ENCODE results near the gene PLCH2. TPM values are rescaled to one million over a fixed set of nuclear protein-coding genes. Genes with fewer than 3 reads are reported as not detected.

The PLCH2 gene
- total RNA-seq, 1 experiment from 2014 or later = 0.22 TPM

DNA sequence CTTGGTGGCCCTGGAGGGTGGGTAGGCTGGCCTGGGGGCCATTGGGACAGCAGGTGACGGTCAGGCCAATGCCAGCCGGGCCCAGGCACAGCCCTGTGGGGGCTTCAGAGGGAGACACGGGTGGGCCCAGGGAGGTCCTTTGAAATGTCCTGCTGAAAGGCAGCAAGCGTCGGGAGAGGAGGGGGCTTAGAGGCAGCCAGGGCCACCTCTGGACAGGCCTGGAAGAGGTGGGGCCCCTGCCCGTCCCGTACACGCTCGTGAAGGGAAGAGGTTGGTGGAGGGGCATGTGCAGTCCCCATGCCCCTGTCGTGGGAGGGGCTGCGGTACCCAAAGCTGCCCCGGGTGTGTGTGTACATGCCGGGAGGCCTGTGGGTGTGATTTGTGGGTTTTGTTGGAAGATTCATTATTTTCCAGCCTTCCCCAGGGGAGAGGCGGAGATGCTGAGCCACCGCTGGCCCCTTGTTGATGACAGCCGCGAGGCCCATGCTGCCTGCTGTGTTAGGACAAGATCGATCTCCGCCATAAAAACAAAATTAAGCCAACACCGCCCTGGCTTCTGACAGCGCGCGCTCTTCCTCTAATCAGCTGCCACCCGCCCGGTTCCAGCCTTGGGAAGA is 3.4 kb upstream of the PLCH2 start:
- Histone ChIP-seq H3K9me3 (replicated peaks) (no peaks in the 10 kb centered on the region), H3K27ac (no peak overlapping the region), H3K27me3 (peaks cover 82% of the 10 kb centered on the region), H3K4me3 (no peak overlapping the region), H3K4me1 (no peaks in the 10 kb centered on the region), H3K36me3 (no peaks in the 10 kb centered on the region)
- no peak for DNase-seq

DNA sequence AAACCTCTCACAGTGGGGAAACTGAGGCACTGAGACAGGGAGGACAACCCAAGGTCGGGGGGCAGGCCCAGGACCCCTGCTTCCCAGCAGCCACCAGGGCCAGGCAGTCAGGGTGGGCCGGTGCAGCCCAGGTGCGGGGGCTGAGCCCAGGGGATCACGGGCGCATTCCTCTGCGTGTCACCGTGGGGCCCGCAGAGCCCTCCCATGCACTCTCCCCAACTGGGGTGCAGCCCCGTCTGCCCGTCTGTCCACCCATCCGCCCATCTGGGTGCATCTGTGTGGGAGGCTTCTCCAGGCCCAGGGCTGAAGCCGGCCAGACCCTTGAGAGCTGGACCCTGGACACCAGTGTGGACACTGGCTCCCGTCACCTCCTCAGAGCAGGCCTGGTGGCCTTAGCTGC is 2.9 kb upstream of the PLCH2 start:
- H3K4me1 ChIP-seq = no peaks in the 10 kb centered on the region
- H3K9me3 ChIP-seq (replicated peaks) = no peaks in the 10 kb centered on the region
- H3K36me3 ChIP-seq = no peaks in the 10 kb centered on the region
- no peak for DNase-seq
- no peak overlapping the region for H3K27ac ChIP-seq
- no peak overlapping the region for H3K4me3 ChIP-seq
- peaks cover 82% of the 10 kb centered on the region for H3K27me3 ChIP-seq

GRCh38 chr1:2474104-2474844 is 1.8 kb upstream of the PLCH2 start:
- no peak overlapping the region for H3K27ac ChIP-seq
- DNase-seq = no peak

DNA sequence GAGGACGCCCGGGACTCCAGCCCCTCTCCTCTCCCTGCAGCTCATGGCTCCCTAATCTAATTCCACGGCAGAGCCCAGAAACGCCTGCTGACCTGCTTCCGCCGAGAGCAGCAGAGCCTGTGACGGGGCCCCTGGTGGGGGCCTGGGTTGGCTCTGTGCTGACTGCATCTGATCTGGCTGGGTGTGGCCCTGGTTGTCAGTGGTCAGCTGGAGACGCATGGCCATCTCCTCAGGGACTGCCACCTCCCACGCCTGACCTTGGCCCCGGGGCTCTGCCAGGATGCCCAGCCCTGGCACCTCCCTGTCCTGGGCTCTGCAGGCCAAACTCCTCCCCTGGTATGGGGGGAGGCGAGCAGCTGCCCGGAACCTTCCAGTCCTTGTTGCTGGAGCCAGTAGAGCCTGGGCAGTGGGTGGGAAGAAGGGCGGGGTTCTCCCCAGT is 1.1 kb upstream of the PLCH2 start:
- Histone ChIP-seq H3K4me3 (no peak overlapping the region), H3K27me3 (peaks cover 78% of the 10 kb centered on the region), H3K9me3 (replicated peaks) (no peaks in the 10 kb centered on the region), H3K27ac (no peak overlapping the region), H3K4me1 (no peaks in the 10 kb centered on the region), H3K36me3 (no peaks in the 10 kb centered on the region)
- DNase-seq = no peak

More at GRCh38 chr1:2474104-2474844, 1.8 kb upstream of the PLCH2 start:
- Histone ChIP-seq H3K36me3 (no peaks in the 10 kb centered on the region), H3K4me1 (no peaks in the 10 kb centered on the region), H3K4me3 (no peak overlapping the region), H3K9me3 (replicated peaks) (no peaks in the 10 kb centered on the region), H3K27me3 (peaks cover 81% of the 10 kb centered on the region)

DNA sequence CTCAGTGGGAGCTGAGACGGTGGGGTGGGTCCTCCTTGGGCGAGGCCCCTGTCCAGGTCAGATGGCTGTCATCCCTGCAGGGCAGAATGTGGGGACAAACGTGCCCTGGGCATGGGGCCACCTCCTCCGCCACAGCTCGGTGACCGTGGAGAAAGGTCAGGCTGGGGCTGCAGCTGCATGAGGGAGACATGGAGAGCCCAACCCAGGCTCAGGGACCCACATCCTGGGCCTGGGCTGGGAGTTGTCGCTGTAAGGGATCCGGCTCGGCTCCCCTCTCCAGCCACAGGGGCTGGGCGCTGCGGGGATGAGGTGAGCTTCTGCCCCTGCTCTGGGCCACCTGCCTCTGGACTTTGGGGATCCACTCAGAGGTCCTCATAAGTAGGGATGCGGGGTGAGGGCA is 518 bp upstream of the PLCH2 start:
- no peaks in the 10 kb centered on the region for H3K9me3 ChIP-seq (replicated peaks)
- H3K27me3 ChIP-seq = peaks cover 71% of the 10 kb centered on the region
- no peak overlapping the region for H3K27ac ChIP-seq

GRCh38 chr1:2477309-2477708 is 1.2 kb downstream of the PLCH2 start:
- Histone ChIP-seq H3K36me3 (no peaks in the 10 kb centered on the region), H3K27me3 (peaks cover 56% of the 10 kb centered on the region), H3K4me1 (no peaks in the 10 kb centered on the region), H3K27ac (no peak overlapping the region), H3K9me3 (replicated peaks) (no peaks in the 10 kb centered on the region), H3K4me3 (no peak overlapping the region)
- DNase-seq = no peak

More for the DNA sequence above, 518 bp upstream of the PLCH2 start:
- Histone ChIP-seq H3K36me3 (no peaks in the 10 kb centered on the region), H3K4me3 (no peak overlapping the region), H3K4me1 (no peaks in the 10 kb centered on the region)
- DNase-seq = no peak

GRCh38 chr1:2477791-2478499 is 1.9 kb downstream of the PLCH2 start:
- Histone ChIP-seq H3K4me3 (no peak overlapping the region), H3K27me3 (peaks cover 50% of the 10 kb centered on the region), H3K36me3 (no peaks in the 10 kb centered on the region), H3K4me1 (no peaks in the 10 kb centered on the region), H3K27ac (no peak overlapping the region), H3K9me3 (replicated peaks) (no peaks in the 10 kb centered on the region)
- DNase-seq = no peak

- DNase-seq = no peak
- H3K27me3 ChIP-seq = peaks cover 37% of the 10 kb centered on the region
- H3K4me1 ChIP-seq = no peaks in the 10 kb centered on the region
- no peak overlapping the region for H3K27ac ChIP-seq
- no peak overlapping the region for H3K4me3 ChIP-seq
- H3K9me3 ChIP-seq (replicated peaks) = no peaks in the 10 kb centered on the region
- no peaks in the 10 kb centered on the region for H3K36me3 ChIP-seq
Observed at GRCh38 chr1:2479186-2479585, 3.1 kb downstream of the PLCH2 start.

GRCh38 chr1:2479618-2480017 is 3.5 kb downstream of the PLCH2 start:
- H3K36me3 ChIP-seq = no peaks in the 10 kb centered on the region

GRCh38 chr1:2480236-2480985 is 4.3 kb downstream of the PLCH2 start:
- no peak for DNase-seq
- H3K27me3 ChIP-seq = peaks cover 25% of the 10 kb centered on the region
- H3K27ac ChIP-seq = no peak overlapping the region
- no peak overlapping the region for H3K4me3 ChIP-seq
- no peaks in the 10 kb centered on the region for H3K9me3 ChIP-seq (replicated peaks)
- H3K4me1 ChIP-seq = no peaks in the 10 kb centered on the region
- no peaks in the 10 kb centered on the region for H3K36me3 ChIP-seq

More at GRCh38 chr1:2479618-2480017, 3.5 kb downstream of the PLCH2 start:
- Histone ChIP-seq H3K4me1 (no peaks in the 10 kb centered on the region), H3K27me3 (peaks cover 33% of the 10 kb centered on the region), H3K4me3 (no peak overlapping the region), H3K27ac (no peak overlapping the region), H3K9me3 (replicated peaks) (no peaks in the 10 kb centered on the region)
- DNase-seq = no peak

GRCh38 chr1:2480986-2481364 is 4.9 kb downstream of the PLCH2 start:
- Histone ChIP-seq H3K4me1 (no peaks in the 10 kb centered on the region), H3K27me3 (peaks cover 19% of the 10 kb centered on the region), H3K36me3 (no peaks in the 10 kb centered on the region), H3K27ac (no peak overlapping the region), H3K9me3 (replicated peaks) (no peaks in the 10 kb centered on the region), H3K4me3 (no peak overlapping the region)
- no peak for DNase-seq

GRCh38 chr1:2481885-2482284 is 5.8 kb downstream of the PLCH2 start:
- no peak for DNase-seq
- no peaks in the 10 kb centered on the region for H3K9me3 ChIP-seq (replicated peaks)
- H3K36me3 ChIP-seq = no peaks in the 10 kb centered on the region
- H3K4me3 ChIP-seq = no peak overlapping the region
- no peak overlapping the region for H3K27ac ChIP-seq
- no peaks in the 10 kb centered on the region for H3K4me1 ChIP-seq
- H3K27me3 ChIP-seq = peaks cover 13% of the 10 kb centered on the region

DNA sequence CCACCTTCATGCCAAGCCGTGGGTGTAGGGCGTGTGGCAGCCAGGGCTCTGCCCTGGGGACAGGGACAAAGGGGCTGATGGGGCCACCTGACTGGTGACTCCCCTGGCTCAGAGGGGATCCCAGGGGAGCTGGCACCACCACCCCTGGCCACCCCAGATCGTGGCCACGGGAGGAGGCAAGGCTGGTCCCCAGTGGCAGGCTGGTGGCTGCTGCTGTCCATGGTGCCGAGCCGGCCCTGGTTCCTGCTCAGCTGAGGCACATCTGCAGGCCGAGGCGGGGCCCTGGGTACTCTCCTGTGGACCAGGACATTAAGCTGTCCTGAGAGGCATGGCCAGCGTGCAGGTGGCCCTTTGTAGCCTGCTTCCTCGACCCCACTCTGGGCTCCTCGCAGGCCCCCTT is 6.5 kb downstream of the PLCH2 start:
- no peak overlapping the region for H3K4me3 ChIP-seq
- H3K27ac ChIP-seq = no peak overlapping the region
- no peaks in the 10 kb centered on the region for H3K4me1 ChIP-seq
- DNase-seq = no peak
- H3K27me3 ChIP-seq = peaks cover 6% of the 10 kb centered on the region
- no peaks in the 10 kb centered on the region for H3K9me3 ChIP-seq (replicated peaks)
- H3K36me3 ChIP-seq = no peaks in the 10 kb centered on the region

GRCh38 chr1:2483026-2483425 is 6.9 kb downstream of the PLCH2 start:
- H3K36me3 ChIP-seq = no peaks in the 10 kb centered on the region
- no peak for DNase-seq
- no peaks in the 10 kb centered on the region for H3K9me3 ChIP-seq (replicated peaks)

DNA sequence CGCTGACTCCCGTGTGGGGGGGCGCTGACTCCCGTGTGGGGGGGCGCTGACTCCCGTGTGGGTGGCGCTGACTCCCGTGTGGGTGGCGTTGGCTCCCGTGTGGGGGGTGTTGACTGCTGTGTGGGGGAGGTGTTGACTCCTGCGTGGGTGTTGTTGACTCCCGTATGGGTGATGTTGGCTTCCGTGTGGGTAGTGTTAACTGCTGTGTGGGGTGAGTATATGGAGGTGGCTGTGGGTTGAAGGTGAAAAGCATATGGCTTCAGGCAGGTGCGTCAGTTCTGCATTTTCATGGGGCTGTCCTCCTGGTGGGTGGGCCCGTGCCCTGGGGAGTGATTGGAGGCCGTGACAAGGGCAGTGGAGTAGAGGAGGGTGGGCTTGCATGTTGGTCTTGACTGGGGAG is 7.9 kb downstream of the PLCH2 start:
- H3K27me3 ChIP-seq = no peaks in the 10 kb centered on the region; the same call in none of the 2 replicates
- no peaks in the 10 kb centered on the region for H3K4me1 ChIP-seq
- DNase-seq = no peak
- H3K4me3 ChIP-seq = no peak overlapping the region
- H3K27ac ChIP-seq = no peak overlapping the region
- H3K9me3 ChIP-seq (replicated peaks) = peaks cover 6% of the 10 kb centered on the region
- no peaks in the 10 kb centered on the region for H3K36me3 ChIP-seq

More at GRCh38 chr1:2483026-2483425, 6.9 kb downstream of the PLCH2 start:
- Histone ChIP-seq H3K27me3 (peaks cover 6% of the 10 kb centered on the region), H3K27ac (no peak overlapping the region), H3K4me1 (no peaks in the 10 kb centered on the region), H3K4me3 (no peak overlapping the region)
